Naive B cell (primary cell): ENCODE results near the gene SOWAHC. TPM values are rescaled to one million over a fixed set of nuclear protein-coding genes. Genes with fewer than 3 reads are reported as not detected.
"Not testable (repeated sequence)": the region's sequence is repeated elsewhere in the genome, so short reads cannot be mapped to it uniquely, and the experiment has no call there.

Experiments
- ATAC-seq, 2 donors: fragments of 150-1000 bp; cut with Tn5 transposase; 2 replicates each; pipeline ENCODE4 v1.10.0; 2021; ENCODE audit warnings: low read depth in 2 of 2, mild to moderate bottlenecking in 2 of 2, moderate library complexity in 2 of 2
- DNase-seq: peaks from one replicate; pipeline ENCODE4 v3.0.0; 2022
- H3K27ac Mint-ChIP-seq, 6 donors: one replicate each; pipeline ENCODE4 v1.8.0; 2020 to 2022; ENCODE audit warnings: mild to moderate bottlenecking in 6 of 6, mixed read lengths in 6 of 6, moderate library complexity in 5 of 6, inconsistent platforms in 2 of 6
- H3K27me3 Mint-ChIP-seq, 3 donors: one replicate each; pipeline ENCODE4 v1.8.0; 2021 to 2022; ENCODE audit warnings: mixed read lengths in 3 of 3, mild to moderate bottlenecking in 1 of 3
- H3K36me3 Mint-ChIP-seq, 2 donors: one replicate each; pipeline ENCODE4 v1.8.0; 2020 to 2022; ENCODE audit warnings: mixed read lengths in 2 of 2, inconsistent platforms in 1 of 2, mild to moderate bottlenecking in 1 of 2
- H3K4me1 Mint-ChIP-seq, 3 donors: one replicate each; pipeline ENCODE4 v1.8.0; 2020 to 2022; ENCODE audit warnings: mixed read lengths in 3 of 3, inconsistent platforms in 1 of 3, mild to moderate bottlenecking in 1 of 3, moderate library complexity in 1 of 3
- H3K4me3 Mint-ChIP-seq, 8 donors: one replicate each; pipeline ENCODE4 v1.8.0; 2020 to 2022; ENCODE audit warnings: mild to moderate bottlenecking in 8 of 8, mixed read lengths in 8 of 8, moderate library complexity in 8 of 8, inconsistent platforms in 2 of 8
- H3K9me3 Mint-ChIP-seq, 7 donors: one replicate each; pipeline ENCODE4 v1.8.0; 2020 to 2022; ENCODE audit warnings: mixed read lengths in 7 of 7, mild to moderate bottlenecking in 5 of 7, inconsistent platforms in 2 of 7, moderate library complexity in 1 of 7
- polyA plus RNA-seq, 6 donors: library from polyadenylated mRNA; unstranded; fragments of 300-500 nt; fragmentation: Illumina TruSeq; gene quantifications; one replicate each; pipeline ENCODE4 v1.2.3, GENCODE V29; 2021; ENCODE audit warnings: low read depth in 6 of 6

The SOWAHC gene
- under 1 TPM in 5 of 6 donors, not detected in 1; 0.08 to 0.61 (median 0.25) TPM for polyA plus RNA-seq

GRCh38 chr2:109613922-109614714, at the start of gene SOWAHC, which contains the start of gene SEPTIN10:
SOWAHC (plus strand) TSS chr2:109614364; CDS start chr2:109614490, 126 bp downstream.
SEPTIN10 (minus strand) TSS chr2:109613966; CDS start chr2:109613827, 139 bp downstream.
- H3K9me3 Mint-ChIP-seq, result peaks cover 0 to 36% (median 13%) of the 10 kb centered on the region in 7 donors

GRCh38 chr2:109575373-109575772, 38.8 kb upstream of the SOWAHC start:
- ATAC-seq (no peak), DNase-seq (no peak)
- Mint-ChIP-seq H3K27me3 (no peaks in the 10 kb centered on the region), H3K4me1 (no peaks in the 10 kb centered on the region), H3K27ac (no peak overlapping the region), H3K36me3 (no peaks in the 10 kb centered on the region), H3K4me3 (no peak overlapping the region), H3K9me3 (no peaks in the 10 kb centered on the region)

More at GRCh38 chr2:109613922-109614714, at the start of gene SOWAHC, which contains the start of gene SEPTIN10:
- H3K36me3 Mint-ChIP-seq, result peaks cover 8 to 10% of the 10 kb centered on the region in 2 donors
- peaks cover 43 to 77% (median 66%) of the 10 kb centered on the region in 3 donors for H3K27me3 Mint-ChIP-seq
- peak within 1 kb of the TSS; percentile 85 to 94 (median 90) for H3K4me3 Mint-ChIP-seq
- H3K27ac Mint-ChIP-seq, result peak within 1 kb of the TSS in 5 of 6 donors; percentile 71 to 84 (median 74)
- DNase-seq (peak; percentile 68), ATAC-seq (peak; percentile 82 to 86)
- H3K4me1 Mint-ChIP-seq, result peaks cover 3 to 17% (median 14%) of the 10 kb centered on the region in 3 donors

- H3K27ac Mint-ChIP-seq, ATAC-seq, H3K4me1 Mint-ChIP-seq, DNase-seq, H3K4me3 Mint-ChIP-seq, H3K9me3 Mint-ChIP-seq, H3K36me3 Mint-ChIP-seq: not testable (repeated sequence)
- peaks cover 0 to 11% (median 7%) of the 10 kb centered on the region in 3 donors for H3K27me3 Mint-ChIP-seq
Measured at GRCh38 chr2:109577630-109578029, 36.5 kb upstream of the SOWAHC start.

GRCh38 chr2:109582928-109583895, 31.0 kb upstream of the SOWAHC start:
- H3K27ac Mint-ChIP-seq, result no peak overlapping the region
- peaks cover 7 to 38% (median 9%) of the 10 kb centered on the region in 3 donors for H3K27me3 Mint-ChIP-seq
- no peak for ATAC-seq
- H3K4me1 Mint-ChIP-seq, result no peaks in the 10 kb centered on the region
- no peak overlapping the region for H3K4me3 Mint-ChIP-seq
- peaks cover 0 to 5% (median 0%) of the 10 kb centered on the region in 7 donors for H3K9me3 Mint-ChIP-seq
- H3K36me3 Mint-ChIP-seq, result no peaks in the 10 kb centered on the region
- no peak for DNase-seq

- Mint-ChIP-seq H3K27me3 (peaks cover 7 to 43% (median 9%) of the 10 kb centered on the region in 3 donors), H3K27ac (peak overlapping the region in 1 of 6 donors; percentile 46), H3K9me3 (peaks cover 0 to 5% (median 0%) of the 10 kb centered on the region in 7 donors), H3K4me1 (no peaks in the 10 kb centered on the region), H3K36me3 (no peaks in the 10 kb centered on the region), H3K4me3 (no peak overlapping the region)
- ATAC-seq, result no peak
- no peak for DNase-seq
Measured at GRCh38 chr2:109586687-109587086, 27.5 kb upstream of the SOWAHC start.

GRCh38 chr2:109591206-109591605, 23.0 kb upstream of the SOWAHC start:
- no peak overlapping the region for H3K27ac Mint-ChIP-seq
- H3K4me3 Mint-ChIP-seq, result no peak overlapping the region
- H3K36me3 Mint-ChIP-seq, result no peaks in the 10 kb centered on the region
- H3K27me3 Mint-ChIP-seq, result peaks cover 0 to 17% (median 16%) of the 10 kb centered on the region in 3 donors
- ATAC-seq, result no peak
- DNase-seq, result no peak
- no peaks in the 10 kb centered on the region for H3K4me1 Mint-ChIP-seq
- peaks cover 0 to 2% (median 0%) of the 10 kb centered on the region in 7 donors for H3K9me3 Mint-ChIP-seq

- Mint-ChIP-seq H3K36me3 (no peaks in the 10 kb centered on the region), H3K27me3 (peaks cover 0 to 16% (median 10%) of the 10 kb centered on the region in 3 donors), H3K4me1 (no peaks in the 10 kb centered on the region), H3K4me3 (no peak overlapping the region), H3K27ac (no peak overlapping the region), H3K9me3 (no peaks in the 10 kb centered on the region)
- no peak for ATAC-seq
- no peak for DNase-seq
Measured at GRCh38 chr2:109592905-109593304, 21.3 kb upstream of the SOWAHC start.

- Mint-ChIP-seq H3K9me3 (no peaks in the 10 kb centered on the region), H3K36me3 (no peaks in the 10 kb centered on the region), H3K4me3 (no peak overlapping the region), H3K27ac (no peak overlapping the region), H3K27me3 (peaks cover 0 to 16% (median 10%) of the 10 kb centered on the region in 3 donors), H3K4me1 (no peaks in the 10 kb centered on the region)
- DNase-seq (no peak), ATAC-seq (no peak)
Measured at GRCh38 chr2:109594246-109594885, 19.8 kb upstream of the SOWAHC start.

- Mint-ChIP-seq H3K4me1 (no peaks in the 10 kb centered on the region), H3K4me3 (no peak overlapping the region), H3K36me3 (no peaks in the 10 kb centered on the region)
Measured at GRCh38 chr2:109595644-109596043, 18.5 kb upstream of the SOWAHC start.

GRCh38 chr2:109597283-109597682, 16.9 kb upstream of the SOWAHC start:
- DNase-seq, result no peak
- no peaks in the 10 kb centered on the region for H3K9me3 Mint-ChIP-seq
- H3K4me1 Mint-ChIP-seq, result no peaks in the 10 kb centered on the region
- peaks cover 15 to 33% (median 27%) of the 10 kb centered on the region in 3 donors for H3K27me3 Mint-ChIP-seq
- H3K27ac Mint-ChIP-seq, result no peak overlapping the region
- ATAC-seq, result no peak
- no peak overlapping the region for H3K4me3 Mint-ChIP-seq
- no peaks in the 10 kb centered on the region for H3K36me3 Mint-ChIP-seq

More at GRCh38 chr2:109595644-109596043, 18.5 kb upstream of the SOWAHC start:
- DNase-seq (no peak), ATAC-seq (no peak)
- Mint-ChIP-seq H3K27ac (no peak overlapping the region), H3K9me3 (no peaks in the 10 kb centered on the region), H3K27me3 (peaks cover 8 to 24% (median 16%) of the 10 kb centered on the region in 3 donors)

GRCh38 chr2:109601783-109602182, 12.4 kb upstream of the SOWAHC start:
- Mint-ChIP-seq H3K36me3 (no peaks in the 10 kb centered on the region), H3K27me3 (peaks cover 22 to 50% (median 25%) of the 10 kb centered on the region in 3 donors), H3K4me1 (no peaks in the 10 kb centered on the region), H3K27ac (no peak overlapping the region), H3K4me3 (no peak overlapping the region), H3K9me3 (no peaks in the 10 kb centered on the region)
- DNase-seq (no peak), ATAC-seq (no peak)

- no peaks in the 10 kb centered on the region for H3K36me3 Mint-ChIP-seq
- peaks cover 28 to 54% (median 30%) of the 10 kb centered on the region in 3 donors for H3K27me3 Mint-ChIP-seq
- no peaks in the 10 kb centered on the region for H3K4me1 Mint-ChIP-seq
- no peak overlapping the region for H3K27ac Mint-ChIP-seq
- H3K4me3 Mint-ChIP-seq, result no peak overlapping the region
- no peaks in the 10 kb centered on the region for H3K9me3 Mint-ChIP-seq
- DNase-seq (no peak), ATAC-seq (no peak)
Measured at GRCh38 chr2:109602617-109603188, 11.5 kb upstream of the SOWAHC start.
